Neural cell (in vitro differentiated cells): ENCODE results near the gene TRAF5. TPM values are rescaled to one million over a fixed set of nuclear protein-coding genes. Genes with fewer than 3 reads are reported as not detected.

Source experiments
- H2AFZ ChIP-seq: fragments of 200-600, 300-800 bp; sonication (generic), shearing (Covaris generic); 2 replicates; pipeline ENCODE4 v1.6.0; 2014; ENCODE audit warnings: low read depth, mild to moderate bottlenecking, antibody characterized with exemption, low read length, moderate library complexity
- H3F3A ChIP-seq: fragments of 200-600 bp; shearing (Covaris generic); 2 replicates; pipeline ENCODE4 v1.6.1; 2016; ENCODE audit warnings: mild to moderate bottlenecking, moderate library complexity, mixed read lengths, antibody characterized with exemption, low read length; ENCODE audit not compliant: insufficient read depth, poor library complexity, severe bottlenecking
- H3K27ac ChIP-seq: fragments of 200-600, 300-800 bp; sonication (generic), shearing (Covaris generic); 2 replicates; pipeline ENCODE4 v1.5.1; 2014; ENCODE audit warnings: mild to moderate bottlenecking, low read length, moderate library complexity
- H3K27me3 ChIP-seq: fragments of 300-800, 200-600 bp; sonication (generic), shearing (Covaris generic); 2 replicates; pipeline ENCODE4 v1.6.0; 2014; ENCODE audit warnings: mild to moderate bottlenecking, low read depth, low read length, moderate library complexity; ENCODE audit not compliant: insufficient read depth
- H3K36me3 ChIP-seq: fragments of 300-800, 200-600 bp; sonication (generic), shearing (Covaris generic); 2 replicates; pipeline ENCODE4 v1.5.1; 2014; ENCODE audit warnings: mild to moderate bottlenecking, antibody characterized with exemption, low read length, moderate library complexity; ENCODE audit not compliant: insufficient read depth
- H3K4me2 ChIP-seq: fragments of 300-800, 200-600 bp; sonication (generic), shearing (Covaris generic); 2 replicates; pipeline ENCODE4 v1.6.0; 2014; ENCODE audit warnings: mild to moderate bottlenecking, low read length
- H3K4me3 ChIP-seq: fragments of 300-800, 200-600 bp; sonication (generic), shearing (Covaris generic); 2 replicates; pipeline ENCODE4 v1.5.1; 2014; ENCODE audit warnings: mild to moderate bottlenecking, low read length, moderate library complexity
- H3K79me2 ChIP-seq: fragments of 200-600 bp; shearing (Covaris generic); replicated peaks from 2 replicates; pipeline ENCODE4 v1.6.0; 2014; ENCODE audit warnings: mild to moderate bottlenecking, low read length, moderate library complexity; ENCODE audit not compliant: insufficient read depth
- H3K9ac ChIP-seq: fragments of 300-800, 200-600 bp; sonication (generic), shearing (Covaris generic); 2 replicates; pipeline ENCODE4 v1.6.1; 2016; ENCODE audit warnings: mild to moderate bottlenecking, low read length, mixed read lengths
- H3K9me2 ChIP-seq: fragments of 200-600 bp; shearing (Covaris generic); 2 replicates; pipeline ENCODE4 v1.6.1; 2016; ENCODE audit warnings: mild to moderate bottlenecking, low read length, mixed read lengths; ENCODE audit not compliant: insufficient read depth
- H3K9me3 ChIP-seq: fragments of 200-600, 300-800 bp; sonication (generic), shearing (Covaris generic); 2 replicates; pipeline ENCODE4 v1.6.1; 2016; ENCODE audit warnings: mild to moderate bottlenecking, mixed run types, low read length, moderate library complexity, mixed read lengths
- H4K20me1 ChIP-seq: fragments of 200-600 bp; shearing (Covaris generic); 2 replicates; pipeline ENCODE4 v1.6.1; 2016; ENCODE audit warnings: mild to moderate bottlenecking, mixed run types; ENCODE audit not compliant: insufficient read depth
- CTCF ChIP-seq: fragments of 450-650 bp; IDR thresholded peaks from 2 replicates; pipeline ENCODE4 v1.5.1; 2014; ENCODE audit warnings: antibody characterized with exemption, mild to moderate bottlenecking, moderate library complexity; ENCODE audit not compliant: poor library complexity, severe bottlenecking
- EP300 ChIP-seq: fragments of 450-650 bp; conservative IDR thresholded peaks from 2 replicates; pipeline ENCODE4 v1.6.1; 2014; ENCODE audit warnings: antibody characterized with exemption, mild to moderate bottlenecking, moderate library complexity; ENCODE audit not compliant: poor library complexity, severe bottlenecking
- EZH2 ChIP-seq: fragments of 200-600, 300-800 bp; shearing (Covaris generic), sonication (generic); IDR thresholded peaks from 2 replicates; pipeline ENCODE4 v1.6.1; 2014; ENCODE audit warnings: antibody characterized with exemption, low read length, borderline replicate concordance, mild to moderate bottlenecking; ENCODE audit not compliant: insufficient read depth, poor library complexity, severe bottlenecking
- MXI1 ChIP-seq: fragments of 450-650 bp; conservative IDR thresholded peaks from 2 replicates; pipeline ENCODE4 v1.6.1; 2014; ENCODE audit warnings: antibody characterized with exemption, mild to moderate bottlenecking; ENCODE audit not compliant: poor library complexity, severe bottlenecking
- POLR2AphosphoS5 ChIP-seq: IDR thresholded peaks from 2 replicates; pipeline ENCODE4 v1.6.1; 2012
- RAD21 ChIP-seq: fragments of 450-650 bp; conservative IDR thresholded peaks from 2 replicates; pipeline ENCODE4 v1.6.1; 2014; ENCODE audit warnings: antibody characterized with exemption, mild to moderate bottlenecking, moderate library complexity
- REST ChIP-seq: IDR thresholded peaks from 2 replicates; pipeline ENCODE4 v1.6.1; 2012; ENCODE audit warnings: borderline replicate concordance
- SMC3 ChIP-seq: fragments of 450-650 bp; conservative IDR thresholded peaks from 2 replicates; pipeline ENCODE4 v1.6.1; 2014; ENCODE audit warnings: antibody characterized with exemption, mild to moderate bottlenecking, moderate library complexity; ENCODE audit not compliant: poor library complexity
- TAF1 ChIP-seq: IDR thresholded peaks from 2 replicates; pipeline ENCODE4 v1.6.1; 2012; ENCODE audit warnings: low read depth
- polyA plus RNA-seq: library from polyadenylated mRNA; depleted of rRNA; stranded (reverse); fragments of >200 nt; gene quantifications from 2 replicates; pipeline ENCODE4 v1.2.3, GENCODE V29; 2014

The TRAF5 gene
- polyA plus RNA-seq, 1 donor from 2014 or later: 0.69 TPM

DNA sequence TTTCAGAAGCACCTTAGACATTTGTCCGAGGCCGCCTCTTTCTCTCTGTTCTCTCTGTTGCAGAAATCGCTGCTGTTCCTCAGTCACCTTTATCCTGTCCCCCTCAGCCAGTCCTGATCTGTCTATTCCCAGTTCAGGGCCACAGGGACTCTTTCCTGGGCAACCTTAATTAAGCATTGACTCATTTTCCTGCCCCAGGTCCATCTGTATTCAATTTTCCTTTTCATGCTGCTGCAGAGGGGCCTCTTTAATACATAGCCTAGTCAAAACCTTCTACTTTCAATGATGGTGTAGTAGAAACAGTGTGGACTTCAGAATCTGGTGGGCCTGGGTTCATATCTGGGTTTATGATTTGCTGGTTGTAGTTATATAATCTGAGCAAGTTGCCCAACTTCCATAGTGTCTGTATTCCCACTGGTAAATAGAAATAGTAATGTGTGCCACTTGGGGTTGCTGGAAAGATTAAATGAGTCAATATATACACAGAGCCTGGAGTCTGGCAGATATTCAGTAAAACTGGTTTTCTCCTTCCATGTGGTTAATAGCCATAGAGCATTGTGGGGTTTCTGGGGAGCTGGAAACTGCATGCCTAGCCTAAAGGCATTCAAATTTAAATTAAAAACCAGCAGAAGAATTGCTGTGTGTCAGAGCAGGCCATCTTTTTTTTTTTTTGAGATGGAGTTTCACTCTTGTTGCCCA, 4.5 kb downstream of the TRAF5 start:
- Histone ChIP-seq H3K79me2 (no peaks in the 10 kb centered on the region), H3K4me2 (no peak overlapping the region), H3K9me2 (no peaks in the 10 kb centered on the region)

More for the DNA sequence above, 4.5 kb downstream of the TRAF5 start:
- Histone ChIP-seq H3K9me3 (peaks cover 6% of the 10 kb centered on the region), H3K9ac (no peak overlapping the region), H3K4me3 (no peak overlapping the region), H4K20me1 (no peaks in the 10 kb centered on the region), H3F3A (no peaks in the 10 kb centered on the region), H3K27ac (no peak overlapping the region), H3K27me3 (peaks cover 14% of the 10 kb centered on the region), H2AFZ (no peak overlapping the region), H3K36me3 (no peaks in the 10 kb centered on the region)
- TF ChIP-seq RAD21 (no peak), SMC3 (no peak), TAF1 (no peak), POLR2AphosphoS5 (no peak), MXI1 (no peak), EZH2 (no peak), CTCF (no peak), REST (no peak), EP300 (no peak)
